Left hindlimb (tissue), 1 donor: ENCODE results near the gene C11orf87.

ENCODE experiments used
- DNase-seq: peaks from one replicate; pipeline ENCODE4 v3.0.0-alpha.2; 2018

C11orf87 gene

DNA sequence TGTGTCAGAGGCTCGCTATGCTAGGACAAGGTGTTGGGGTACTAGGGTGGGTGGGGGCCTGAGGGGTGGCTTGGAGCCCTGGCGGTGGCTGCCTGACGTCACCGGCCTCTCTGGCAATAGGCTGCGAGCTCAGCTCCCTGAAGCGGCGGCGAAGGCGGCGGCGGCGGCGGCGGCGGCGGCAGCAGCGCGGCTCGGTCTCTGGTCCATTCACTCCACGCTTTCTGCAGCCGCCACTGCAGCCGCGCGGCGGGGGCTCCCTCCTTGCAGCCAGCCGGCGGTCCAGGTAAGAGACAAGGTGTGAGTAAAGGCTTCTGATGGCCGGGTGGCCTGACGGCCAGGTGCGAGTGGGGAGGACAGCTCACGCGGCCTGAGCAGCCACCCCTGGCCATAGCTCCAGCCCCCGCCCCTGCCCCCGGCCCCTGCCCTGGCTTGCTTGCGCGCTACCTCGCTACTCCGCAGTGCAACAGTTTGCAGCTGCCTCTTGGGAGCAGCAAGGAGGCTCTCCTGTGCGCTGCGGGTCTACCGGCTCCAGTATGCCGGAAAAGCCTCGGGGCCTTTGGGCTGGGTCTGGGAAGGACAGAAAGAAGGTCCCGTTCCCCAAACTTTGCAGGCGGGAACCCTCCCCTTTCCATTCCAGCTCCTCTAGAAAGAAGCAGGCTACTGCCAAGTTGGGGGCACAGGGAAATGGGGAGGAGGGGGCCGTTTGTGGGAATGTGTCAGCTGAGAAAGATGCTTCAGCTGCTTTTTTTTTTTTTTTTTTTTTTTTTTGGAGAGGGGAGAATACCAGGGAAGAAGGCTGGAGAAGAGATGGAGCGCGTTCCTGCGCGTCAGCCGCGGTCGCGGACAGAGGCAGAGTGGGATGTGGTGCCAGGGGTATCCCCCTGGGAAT, at the start of gene C11orf87:
C11orf87 (plus strand) TSS at position 210 of the 889 bp plus-strand sequence. CDS start 1,444 bp downstream, outside the sequence.
- no peak for DNase-seq

DNA sequence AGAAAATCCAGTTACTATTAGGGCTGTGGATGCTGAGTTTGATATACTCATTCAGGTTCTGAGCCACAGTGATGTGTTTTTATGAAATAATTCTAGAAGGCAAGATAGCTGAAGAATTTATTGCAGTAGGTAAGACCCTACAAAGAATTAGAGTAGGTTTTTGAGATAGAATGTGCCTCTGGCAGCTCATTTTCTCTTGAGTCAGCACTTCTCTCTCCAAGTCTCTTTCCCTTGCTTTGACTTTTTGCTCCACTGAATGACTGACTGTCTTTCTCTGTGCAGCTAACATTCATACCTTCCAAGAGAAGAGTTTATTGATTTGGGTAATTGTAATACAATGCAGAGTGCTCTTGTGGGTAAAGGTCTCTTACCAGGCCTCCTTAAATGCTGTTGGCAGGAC, 48.0 kb upstream of the C11orf87 start:
- no peak for DNase-seq

DNA sequence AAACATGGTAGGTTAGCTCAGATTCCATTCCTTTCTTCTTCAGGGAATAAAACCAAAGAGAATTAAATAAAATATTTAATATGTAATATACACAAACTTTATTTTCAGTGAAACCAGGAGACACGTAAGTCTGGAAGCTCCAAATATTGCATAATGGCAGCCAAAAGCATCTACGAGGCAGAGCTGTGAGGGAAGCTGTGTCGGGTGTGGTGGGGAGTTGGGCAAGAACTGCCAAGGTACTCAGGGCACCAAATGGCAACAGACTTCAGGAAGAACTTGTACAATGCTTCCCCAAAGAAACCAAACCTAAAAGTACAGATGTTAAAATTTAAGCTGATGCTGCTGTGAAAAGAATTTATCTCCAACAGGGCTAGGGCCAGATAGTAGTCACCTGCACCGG, 47.5 kb upstream of the C11orf87 start:
- DNase-seq, result no peak

DNA sequence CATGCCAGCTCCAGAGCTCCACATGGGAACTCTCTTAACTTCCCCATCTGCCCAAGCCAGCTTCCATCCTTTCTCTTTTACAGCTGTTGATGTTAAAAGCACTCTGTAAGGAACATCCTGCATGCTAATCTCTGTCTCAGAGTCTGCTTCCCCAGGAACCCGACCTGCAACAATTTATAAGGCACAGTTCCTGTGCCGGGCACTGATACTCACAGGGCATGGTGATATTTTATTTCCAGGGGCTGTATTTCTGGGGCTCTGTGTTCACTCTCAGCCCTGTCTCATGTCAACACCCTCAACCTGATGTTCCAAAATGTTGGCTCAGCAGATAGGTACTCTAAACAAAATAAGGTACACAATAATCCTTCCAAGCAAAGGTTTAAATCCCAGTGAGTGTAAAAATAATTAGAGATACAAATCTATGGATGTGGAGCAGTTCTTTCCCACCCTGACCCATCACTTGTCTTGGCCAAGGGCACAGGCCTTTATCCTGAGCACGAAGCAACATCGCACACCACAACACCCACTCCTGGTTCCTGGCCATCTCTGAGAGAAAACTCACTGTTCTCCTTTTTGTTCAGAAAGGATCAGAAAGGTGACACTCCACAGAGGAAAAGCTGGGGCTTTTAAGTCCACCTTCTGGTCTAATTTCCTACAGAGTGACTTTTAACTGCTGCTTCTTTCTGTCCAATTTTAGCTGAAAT, 44.8 kb upstream of the C11orf87 start:
- DNase-seq, result no peak

DNA sequence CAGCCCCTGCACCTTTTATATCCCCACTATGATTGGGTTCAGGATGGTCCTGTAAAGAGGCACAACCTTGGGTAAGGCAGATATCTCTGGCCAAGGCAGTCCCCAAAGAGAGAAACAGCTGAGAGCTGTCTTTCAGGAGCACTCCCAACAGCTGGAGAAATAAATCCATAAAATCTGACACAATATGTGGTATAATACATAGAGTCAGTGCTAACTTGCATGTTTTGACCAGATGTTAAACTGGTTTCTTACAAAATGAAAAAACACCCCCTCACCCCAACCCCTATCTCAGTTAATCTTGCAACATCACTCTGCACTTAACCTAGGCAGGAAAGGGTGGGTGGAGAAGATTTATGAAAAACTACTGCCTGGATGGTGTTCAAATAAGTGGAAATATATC, 44.0 kb upstream of the C11orf87 start:
- no peak for DNase-seq

DNA sequence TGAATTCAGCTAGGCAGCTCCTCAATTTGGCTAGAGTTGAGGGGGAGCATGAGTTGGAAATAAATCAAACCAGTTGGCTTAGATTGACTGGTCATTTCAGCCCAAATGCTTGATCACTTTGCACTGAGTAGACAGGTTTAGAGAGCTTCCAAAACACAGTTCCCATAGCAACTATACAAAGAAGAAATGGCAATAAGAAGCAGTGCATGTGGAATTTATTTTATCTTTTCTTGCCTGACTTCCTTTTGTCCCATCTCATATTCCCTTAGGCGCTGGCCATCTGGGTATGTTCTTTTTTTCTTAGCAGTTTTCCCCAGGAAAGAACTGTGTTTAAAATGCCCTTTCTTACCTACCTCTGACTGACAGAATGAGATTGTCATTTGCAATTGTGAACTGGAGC, 38.7 kb upstream of the C11orf87 start:
- no peak for DNase-seq

DNA sequence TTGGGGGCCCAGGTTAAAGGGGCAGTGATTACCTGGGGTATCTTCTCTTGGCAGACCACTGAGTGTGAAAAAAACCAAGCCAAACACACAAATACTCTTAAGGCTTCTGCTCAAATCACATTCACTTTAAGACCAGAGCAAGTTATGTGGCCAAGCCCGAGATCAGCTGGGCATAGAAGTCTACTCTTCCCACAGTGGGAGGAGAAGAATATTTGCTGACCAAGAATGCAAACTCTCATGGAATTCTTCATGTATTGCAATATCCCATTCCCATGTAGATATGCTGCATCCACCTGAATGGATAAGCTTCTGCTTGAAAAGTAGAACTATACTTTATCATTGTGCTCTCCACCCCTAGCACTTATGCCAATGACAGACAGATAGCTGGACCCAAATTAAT, 37.1 kb upstream of the C11orf87 start:
- DNase-seq, result no peak

DNA sequence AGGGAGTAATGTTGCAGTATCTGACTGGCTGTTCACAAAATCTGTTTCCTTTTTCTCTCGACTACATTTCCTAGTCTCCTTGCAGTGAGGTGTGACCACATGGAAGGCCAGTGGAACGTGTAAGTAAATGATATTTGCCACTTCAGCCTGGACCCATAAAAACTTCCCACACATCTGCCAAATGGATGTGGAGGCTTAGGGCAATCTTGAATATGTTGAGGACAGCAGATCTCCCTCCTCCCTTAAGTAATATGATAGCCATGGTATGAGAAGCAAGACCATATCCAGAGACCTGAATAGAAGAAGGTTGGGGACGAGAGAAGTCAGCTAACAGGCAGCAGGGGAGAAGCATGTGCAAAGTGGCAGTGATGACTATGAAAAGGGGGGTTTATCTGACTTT, 33.0 kb upstream of the C11orf87 start:
- no peak for DNase-seq

DNA sequence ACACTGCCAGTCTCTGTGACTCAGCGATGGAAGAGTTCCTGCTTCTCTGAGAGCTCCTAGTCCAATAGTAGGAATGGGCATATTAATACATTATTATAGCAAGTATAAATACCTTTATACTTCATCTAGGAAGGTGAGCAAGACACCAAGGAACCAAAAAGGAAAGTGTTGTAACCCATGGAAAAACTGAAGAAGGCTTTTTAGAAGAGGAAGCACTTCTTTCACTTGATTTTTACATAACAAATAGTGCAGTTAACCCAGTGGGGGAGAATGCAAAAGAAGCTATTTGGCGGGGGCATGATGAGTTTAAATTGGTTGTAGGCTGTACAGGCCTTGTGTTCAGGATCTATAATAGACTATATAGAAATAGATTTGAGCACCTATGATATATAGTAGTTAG, 31.2 kb upstream of the C11orf87 start:
- DNase-seq, result no peak

DNA sequence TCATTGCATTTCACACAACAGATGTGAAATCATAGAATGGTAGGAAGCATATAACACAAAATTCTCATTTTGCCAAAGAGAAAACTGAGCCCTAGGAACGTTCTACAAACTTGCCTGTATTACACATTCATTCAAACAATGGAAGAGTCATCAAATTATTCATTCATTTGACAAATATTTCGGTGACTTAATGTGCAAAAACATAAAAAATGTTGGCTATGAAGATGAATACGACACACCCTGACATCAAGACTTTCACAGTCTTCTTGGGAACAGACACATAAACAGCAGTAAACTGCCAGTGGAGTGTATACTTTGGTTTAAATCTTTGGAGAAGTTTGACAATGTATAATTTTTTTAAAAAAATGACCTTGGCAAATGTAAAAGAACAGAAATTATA, 20.4 kb upstream of the C11orf87 start:
- DNase-seq, result no peak

DNA sequence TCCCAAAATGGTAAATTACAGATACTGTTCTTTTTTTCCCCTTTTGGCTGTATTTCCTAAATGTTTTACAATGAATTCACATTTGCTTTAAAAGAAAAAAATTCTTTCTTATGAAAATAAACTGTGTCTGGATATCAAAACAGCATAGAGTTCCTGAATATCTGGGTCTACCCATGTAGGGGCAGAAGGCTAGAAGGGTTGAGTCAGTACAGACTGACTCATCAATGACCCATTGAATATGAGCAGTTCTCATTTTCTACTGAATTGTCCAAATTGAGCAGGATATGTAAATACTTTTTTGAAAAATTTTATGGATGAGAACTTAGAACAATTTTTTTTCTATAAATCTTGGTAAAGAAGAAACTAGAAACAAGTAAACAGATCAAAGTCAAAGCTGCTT, 16.3 kb upstream of the C11orf87 start:
- no peak for DNase-seq

DNA sequence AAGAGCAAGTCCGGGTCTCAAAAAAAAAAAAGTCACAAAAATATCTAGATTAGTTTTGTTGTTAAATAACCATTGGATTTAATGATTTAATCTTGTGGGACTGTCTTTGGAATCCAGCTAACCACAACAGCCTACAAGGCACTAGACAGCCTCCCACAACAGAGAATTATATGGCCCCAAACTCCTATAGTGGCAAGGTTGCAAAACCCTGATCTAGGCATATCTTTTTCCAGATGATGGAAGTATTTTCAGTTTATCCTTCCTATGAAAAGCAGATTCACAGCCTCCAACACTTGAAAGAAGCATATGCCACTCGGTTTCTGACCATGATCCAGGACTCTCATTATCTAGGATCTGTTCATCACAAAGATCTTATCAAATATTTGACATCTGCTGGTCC, 5.4 kb upstream of the C11orf87 start:
- DNase-seq, result no peak

DNA sequence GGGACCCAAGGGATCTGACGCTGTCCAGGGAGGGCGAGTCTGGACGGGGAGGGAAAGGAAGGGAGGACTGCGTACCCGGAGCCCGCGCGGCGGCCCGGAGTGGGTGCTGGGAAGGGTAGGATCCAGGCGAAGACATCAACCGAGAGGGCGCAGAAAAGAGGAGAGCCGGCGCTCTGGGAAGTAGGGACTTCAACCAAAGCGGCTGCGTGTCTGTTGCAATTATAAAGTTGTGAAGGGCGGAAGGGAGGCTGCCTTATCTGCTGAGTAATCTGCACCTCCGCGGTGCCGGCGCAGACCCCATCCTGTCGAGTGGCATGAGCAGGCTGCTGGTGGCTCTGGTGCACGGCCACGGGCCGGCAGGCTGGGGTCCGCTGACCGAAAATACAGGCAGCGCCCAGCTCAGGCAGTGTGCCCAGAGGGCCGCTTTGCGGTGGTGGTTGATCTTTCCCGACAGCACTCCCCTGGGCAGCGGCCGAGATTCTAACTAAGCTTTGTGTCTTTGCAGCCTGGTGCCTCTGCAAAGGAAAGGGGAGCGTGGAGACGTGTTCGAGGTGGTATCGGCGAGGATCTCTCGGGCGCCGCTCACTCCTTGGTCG, 978 bp downstream of the C11orf87 start:
- DNase-seq, result peak; percentile 35

DNA sequence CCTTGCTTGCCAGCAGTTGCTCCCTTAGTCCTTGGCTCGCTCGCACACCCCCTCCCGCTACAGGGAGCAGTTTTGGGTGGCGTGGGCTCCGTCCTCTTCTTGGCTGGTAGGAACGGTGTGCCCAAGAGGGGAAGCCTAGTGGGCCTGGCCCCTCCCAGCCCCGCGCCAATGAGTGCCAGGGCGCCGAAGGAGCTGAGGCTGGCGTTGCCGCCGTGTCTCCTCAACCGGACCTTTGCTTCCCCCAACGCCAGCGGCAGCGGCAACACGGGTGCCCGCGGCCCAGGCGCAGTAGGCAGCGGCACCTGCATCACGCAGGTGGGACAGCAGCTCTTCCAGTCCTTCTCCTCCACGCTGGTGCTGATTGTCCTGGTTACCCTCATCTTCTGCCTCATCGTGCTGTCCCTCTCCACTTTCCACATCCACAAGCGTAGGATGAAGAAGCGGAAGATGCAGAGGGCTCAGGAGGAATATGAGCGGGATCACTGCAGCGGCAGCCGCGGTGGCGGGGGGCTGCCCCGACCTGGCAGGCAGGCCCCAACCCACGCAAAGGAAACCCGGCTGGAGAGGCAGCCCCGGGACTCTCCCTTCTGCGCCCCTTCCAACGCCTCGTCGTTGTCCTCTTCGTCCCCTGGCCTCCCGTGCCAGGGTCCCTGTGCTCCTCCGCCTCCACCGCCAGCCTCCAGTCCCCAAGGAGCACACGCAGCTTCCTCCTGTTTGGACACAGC, 1.6 kb downstream of the C11orf87 start:
- no peak for DNase-seq

DNA sequence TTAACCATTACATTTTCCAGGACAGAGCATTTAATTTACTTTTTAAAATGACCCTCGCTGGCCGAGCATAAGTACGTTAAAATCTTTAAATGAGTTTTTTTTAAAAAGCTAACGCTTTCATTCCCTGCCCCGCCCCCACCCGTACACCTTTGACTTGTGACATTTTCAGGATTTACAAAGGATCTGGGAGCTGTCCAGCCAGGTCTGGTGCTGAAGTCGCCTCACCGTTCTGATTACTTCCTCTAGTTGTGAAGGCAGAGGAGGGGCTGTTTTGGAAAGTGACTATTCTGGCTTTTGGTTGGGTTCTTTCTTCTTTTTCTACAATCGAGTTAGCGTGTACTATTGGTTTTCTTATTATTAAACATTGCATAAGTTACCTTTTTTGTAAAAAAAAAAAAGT, 2.9 kb downstream of the C11orf87 start:
- no peak for DNase-seq

DNA sequence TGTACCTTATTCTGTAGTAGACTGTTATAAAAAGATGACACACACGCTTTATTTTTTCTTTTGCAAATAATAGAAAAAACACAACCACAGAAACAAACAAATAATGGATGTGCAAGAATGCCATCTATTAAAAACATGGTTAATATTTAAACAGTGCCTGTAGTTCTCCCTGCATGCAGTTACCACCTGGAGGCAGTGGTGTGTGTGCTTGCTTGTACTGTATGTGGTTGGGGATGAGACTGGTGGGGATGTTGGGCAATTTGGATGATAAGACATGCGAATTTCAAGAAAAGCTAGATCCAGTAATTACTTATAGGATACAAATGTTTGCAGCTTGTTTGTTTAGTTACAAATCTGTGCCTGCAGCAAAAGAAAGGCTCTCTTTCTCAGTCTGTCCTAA, 3.6 kb downstream of the C11orf87 start:
- no peak for DNase-seq

DNA sequence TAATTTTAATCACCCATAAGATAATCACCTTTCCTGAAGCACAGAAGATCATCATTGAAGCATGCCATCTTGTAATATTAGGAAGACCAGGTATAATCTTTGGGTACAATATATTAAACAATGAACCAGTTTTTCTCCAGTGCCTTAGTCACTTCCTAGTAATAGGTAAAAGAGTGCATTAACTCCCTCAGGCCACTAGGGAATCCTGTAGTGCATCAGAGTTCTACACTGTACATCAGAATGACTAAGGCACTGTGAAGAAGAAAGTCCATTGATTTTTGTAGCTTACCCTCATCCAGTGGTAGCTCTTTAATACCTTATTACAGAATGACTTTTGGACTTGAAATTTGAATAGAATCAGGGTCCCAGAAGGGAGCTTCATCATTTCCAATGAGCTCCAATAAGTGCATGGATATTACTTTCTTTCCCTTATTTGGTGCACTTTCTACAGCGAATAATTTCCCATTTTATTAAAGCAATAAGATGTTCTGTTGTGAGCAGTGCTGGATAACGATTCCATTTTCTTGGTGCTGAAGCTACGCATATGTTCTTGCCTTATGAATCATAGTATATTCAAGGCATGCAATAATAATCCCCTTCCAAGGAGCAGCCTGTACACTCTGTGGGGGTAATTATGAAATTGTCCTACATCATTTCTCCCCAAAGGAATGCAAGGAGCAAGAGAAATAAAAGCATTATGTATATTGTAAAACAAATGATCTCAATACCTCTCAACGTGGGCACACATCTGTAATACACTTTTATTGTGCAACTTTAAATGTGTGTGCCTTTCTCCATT, 4.7 kb downstream of the C11orf87 start:
- DNase-seq, result no peak

DNA sequence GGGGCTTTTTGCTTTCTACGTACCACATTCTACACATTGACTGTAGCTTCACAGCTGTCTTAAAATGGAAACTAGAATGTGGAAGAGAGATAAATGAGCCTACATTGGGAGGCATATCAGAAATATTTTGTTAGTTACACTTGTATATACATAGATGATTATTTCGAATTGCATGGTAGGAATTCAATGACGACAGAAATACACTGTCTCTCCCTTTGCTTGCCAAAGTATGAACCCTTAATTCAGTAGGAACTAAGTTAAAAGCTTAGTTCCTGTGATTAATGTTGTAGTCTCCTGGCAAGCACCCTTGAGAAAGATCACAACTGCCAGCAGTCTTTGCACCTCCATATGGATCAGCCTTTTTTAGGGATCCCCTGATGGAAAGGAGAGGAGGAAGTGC, 10.1 kb downstream of the C11orf87 start:
- no peak for DNase-seq

DNA sequence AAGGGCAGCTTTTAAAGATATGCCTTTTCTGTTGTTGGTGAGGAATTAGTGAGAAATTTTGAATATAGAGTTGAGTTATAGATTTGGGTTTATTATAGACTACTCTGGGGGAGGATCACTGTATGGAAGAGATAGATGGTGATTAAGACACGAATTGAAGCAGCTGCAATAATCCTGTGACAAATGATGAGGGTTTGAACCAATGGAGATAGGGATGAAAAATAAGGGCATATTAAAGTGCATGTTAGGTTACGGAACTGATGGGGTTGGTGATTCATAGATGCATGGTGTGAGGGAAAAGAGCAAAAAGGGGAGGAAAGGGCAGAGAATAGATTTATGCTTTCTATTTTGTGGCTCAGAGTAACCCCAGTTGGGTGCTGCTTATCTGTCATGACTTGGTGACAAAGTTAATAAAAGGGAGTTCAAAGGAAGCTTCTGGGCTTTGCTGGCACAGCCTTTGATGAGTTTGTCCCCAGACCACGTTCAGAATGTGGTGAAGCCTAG, 11.8 kb downstream of the C11orf87 start:
- DNase-seq, result no peak

DNA sequence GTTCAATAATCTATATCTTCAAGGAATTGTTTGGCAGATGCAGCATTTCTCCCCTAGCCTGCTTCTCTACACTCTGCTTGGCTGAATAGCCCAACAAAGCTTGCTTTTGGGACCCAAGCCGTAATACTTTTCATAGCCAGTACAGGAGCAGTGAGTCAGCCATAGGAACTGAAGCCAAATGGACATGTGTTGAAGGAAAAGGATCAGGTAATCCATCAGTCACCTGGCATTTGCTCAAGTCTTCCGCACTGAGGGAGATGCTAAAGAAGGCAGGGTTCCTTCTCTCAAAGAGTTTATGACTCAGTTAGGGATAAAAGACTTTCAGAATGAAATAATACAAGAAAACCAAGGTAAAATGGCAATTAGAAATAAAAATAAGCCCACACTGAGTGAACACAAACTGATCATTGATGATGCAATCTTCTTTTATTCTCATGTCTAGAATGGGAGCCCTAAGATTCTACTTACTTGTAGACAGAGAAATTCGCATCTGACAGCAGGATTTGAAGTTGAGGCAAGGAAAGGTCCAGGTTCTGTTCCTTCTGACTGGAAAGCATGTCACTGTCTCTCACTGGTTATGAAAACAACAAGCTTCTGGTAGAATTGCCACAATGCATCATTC, 13.2 kb downstream of the C11orf87 start:
- DNase-seq, result no peak

DNA sequence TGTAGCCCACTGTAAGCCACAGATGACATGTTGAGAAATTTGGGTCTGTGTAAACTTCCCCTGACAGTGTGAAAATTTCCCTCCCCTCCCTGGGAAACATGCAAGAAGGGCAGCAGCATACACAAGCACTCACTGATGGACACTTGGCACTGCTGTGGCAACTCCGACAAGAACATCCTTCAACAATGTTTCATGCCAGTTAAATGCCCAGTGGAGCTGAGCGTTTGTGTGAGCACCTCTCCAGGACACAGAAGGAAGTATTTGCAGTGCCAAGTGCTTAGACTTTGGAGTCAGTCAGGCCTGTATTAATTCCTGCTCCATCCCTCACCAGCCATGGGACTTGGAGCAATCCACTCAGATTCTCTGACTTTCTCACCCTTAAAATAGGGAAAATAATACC, 17.7 kb downstream of the C11orf87 start:
- DNase-seq, result no peak

DNA sequence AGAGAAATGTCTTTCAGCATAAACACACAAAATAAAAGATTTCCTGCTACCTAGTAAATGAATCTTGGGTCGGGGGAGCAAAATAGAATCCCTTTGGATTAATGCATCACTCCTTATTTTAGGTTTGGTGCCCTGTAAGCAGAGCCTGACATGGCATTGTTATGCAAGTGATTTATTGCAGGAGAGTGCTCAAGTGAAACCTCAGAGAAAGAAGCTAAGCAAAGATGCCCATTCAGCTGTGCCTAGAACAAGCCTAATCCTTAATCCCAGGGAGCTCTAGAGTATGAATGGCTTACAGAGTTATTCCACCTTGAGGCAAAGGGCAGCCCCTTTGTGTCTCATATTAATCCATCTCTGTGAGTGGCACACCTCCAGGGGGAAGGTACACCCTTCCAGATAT, 21.1 kb downstream of the C11orf87 start:
- no peak for DNase-seq
